Activated T-helper 2 cell treated with anti-CD3 and anti-CD28 coated beads, Interferon-gamma antibody, Interleukin-2, Interleukin-4, amounts not matched to agents 10 μg/mL and 5 μg/mL and 100 μg/mL, durations not matched to agents 14 hours and 24 hours and 36 hours (primary cell): ENCODE data around the gene COL5A1. TPM values are rescaled to one million over a fixed set of nuclear protein-coding genes. Genes with fewer than 3 reads are reported as not detected.

Experiments
- DNase-seq: peaks from one replicate; pipeline ENCODE4 v3.0.0; 2021; ENCODE audit warnings: low spot score
- H3K27ac Mint-ChIP-seq: one replicate; pipeline ENCODE4 v1.8.0; 2021; ENCODE audit warnings: mixed read lengths
- H3K27me3 Mint-ChIP-seq: one replicate; pipeline ENCODE4 v1.8.0; 2021; ENCODE audit warnings: low read depth, mixed read lengths
- H3K36me3 Mint-ChIP-seq: one replicate; pipeline ENCODE4 v1.8.0; 2021; ENCODE audit warnings: low read depth, mixed read lengths
- H3K4me1 Mint-ChIP-seq: one replicate; pipeline ENCODE4 v1.8.0; 2021; ENCODE audit warnings: low read depth, mixed read lengths
- H3K4me3 Mint-ChIP-seq: one replicate; pipeline ENCODE4 v1.8.0; 2021; ENCODE audit warnings: low read depth, mild to moderate bottlenecking, moderate library complexity, mixed read lengths
- H3K9me3 Mint-ChIP-seq: one replicate; pipeline ENCODE4 v1.8.0; 2021; ENCODE audit warnings: mixed read lengths
- intact Hi-C: fragments of 100-400 bp; cut with micrococcal nuclease; formaldehyde crosslinking; loops from one replicate; pipeline ENCODE4 v1.15.1; 2023
- total RNA-seq: library from RNA; stranded (reverse); gene quantifications from 2 replicates; pipeline ENCODE4 v1.2.3, GENCODE V29; 2022

Gene COL5A1
- total RNA-seq, 1 donor from 2014 or later: not detected

- no peak for DNase-seq
- no peak overlapping the region for H3K27ac Mint-ChIP-seq
- H3K9me3 Mint-ChIP-seq: no peaks in the 10 kb centered on the region
- H3K36me3 Mint-ChIP-seq: no peaks in the 10 kb centered on the region
- H3K4me1 Mint-ChIP-seq: no peaks in the 10 kb centered on the region
- H3K4me3 Mint-ChIP-seq: no peak overlapping the region
- peaks cover 5% of the 10 kb centered on the region for H3K27me3 Mint-ChIP-seq
- intact Hi-C loops: no loop called here
Measured at GRCh38 chr9:134796882-134797281, 155.3 kb downstream of the COL5A1 start.

GRCh38 chr9:134800791-134801339 lies 159.3 kb downstream of the COL5A1 start:
- Mint-ChIP-seq H3K4me3 (no peak overlapping the region), H3K27ac (no peak overlapping the region), H3K36me3 (no peaks in the 10 kb centered on the region), H3K27me3 (no peaks in the 10 kb centered on the region), H3K9me3 (no peaks in the 10 kb centered on the region), H3K4me1 (no peaks in the 10 kb centered on the region)
- no peak for DNase-seq
- intact Hi-C loops: no loop called here

GRCh38 chr9:134802216-134802795 lies 160.7 kb downstream of the COL5A1 start:
- Mint-ChIP-seq H3K4me1 (no peaks in the 10 kb centered on the region), H3K27ac (no peak overlapping the region)

GRCh38 chr9:134804871-134805270 lies 163.3 kb downstream of the COL5A1 start:
- Mint-ChIP-seq H3K27ac (no peak overlapping the region), H3K36me3 (no peaks in the 10 kb centered on the region), H3K9me3 (no peaks in the 10 kb centered on the region), H3K4me1 (no peaks in the 10 kb centered on the region), H3K27me3 (no peaks in the 10 kb centered on the region), H3K4me3 (no peak overlapping the region)
- DNase-seq: no peak
- intact Hi-C loops: no loop called here

More at GRCh38 chr9:134802216-134802795, 160.7 kb downstream of the COL5A1 start:
- no peak for DNase-seq
- no peaks in the 10 kb centered on the region for H3K9me3 Mint-ChIP-seq
- intact Hi-C loops: no loop called here
- H3K4me3 Mint-ChIP-seq: no peak overlapping the region
- H3K27me3 Mint-ChIP-seq: no peaks in the 10 kb centered on the region
- H3K36me3 Mint-ChIP-seq: no peaks in the 10 kb centered on the region

GRCh38 chr9:134807716-134808446 lies 166.3 kb downstream of the COL5A1 start:
- H3K9me3 Mint-ChIP-seq: no peaks in the 10 kb centered on the region
- no peaks in the 10 kb centered on the region for H3K36me3 Mint-ChIP-seq
- H3K4me1 Mint-ChIP-seq: no peaks in the 10 kb centered on the region
- no peak overlapping the region for H3K4me3 Mint-ChIP-seq
- intact Hi-C loops: no loop called here
- H3K27me3 Mint-ChIP-seq: no peaks in the 10 kb centered on the region
- no peak overlapping the region for H3K27ac Mint-ChIP-seq
- DNase-seq: no peak

GRCh38 chr9:134808447-134808792 lies 166.8 kb downstream of the COL5A1 start:
- H3K27ac Mint-ChIP-seq: no peak overlapping the region
- H3K9me3 Mint-ChIP-seq: no peaks in the 10 kb centered on the region
- DNase-seq: no peak
- no peak overlapping the region for H3K4me3 Mint-ChIP-seq
- intact Hi-C loops: no loop called here
- H3K27me3 Mint-ChIP-seq: no peaks in the 10 kb centered on the region
- H3K36me3 Mint-ChIP-seq: no peaks in the 10 kb centered on the region
- no peaks in the 10 kb centered on the region for H3K4me1 Mint-ChIP-seq

GRCh38 chr9:134809292-134809691 lies 167.7 kb downstream of the COL5A1 start:
- Mint-ChIP-seq H3K9me3 (no peaks in the 10 kb centered on the region), H3K27me3 (no peaks in the 10 kb centered on the region), H3K4me1 (no peaks in the 10 kb centered on the region), H3K27ac (no peak overlapping the region), H3K36me3 (no peaks in the 10 kb centered on the region), H3K4me3 (no peak overlapping the region)
- intact Hi-C loops: no loop called here
- no peak for DNase-seq

- no peaks in the 10 kb centered on the region for H3K27me3 Mint-ChIP-seq
- no peaks in the 10 kb centered on the region for H3K36me3 Mint-ChIP-seq
- H3K4me1 Mint-ChIP-seq: no peaks in the 10 kb centered on the region
- H3K4me3 Mint-ChIP-seq: no peak overlapping the region
- H3K9me3 Mint-ChIP-seq: no peaks in the 10 kb centered on the region
- intact Hi-C loops: no loop called here
- no peak for DNase-seq
- H3K27ac Mint-ChIP-seq: no peak overlapping the region
Measured at GRCh38 chr9:134809826-134810225, 168.2 kb downstream of the COL5A1 start.

GRCh38 chr9:134811079-134811672 lies 169.6 kb downstream of the COL5A1 start:
- DNase-seq: no peak
- Mint-ChIP-seq H3K36me3 (no peaks in the 10 kb centered on the region), H3K4me3 (no peak overlapping the region), H3K9me3 (no peaks in the 10 kb centered on the region), H3K27ac (no peak overlapping the region), H3K4me1 (no peaks in the 10 kb centered on the region), H3K27me3 (no peaks in the 10 kb centered on the region)
- intact Hi-C loops: no loop called here

- H3K4me1 Mint-ChIP-seq: no peaks in the 10 kb centered on the region
- DNase-seq: no peak
- no peak overlapping the region for H3K4me3 Mint-ChIP-seq
- H3K27ac Mint-ChIP-seq: no peak overlapping the region
- intact Hi-C loops: no loop called here
- H3K27me3 Mint-ChIP-seq: no peaks in the 10 kb centered on the region
- no peaks in the 10 kb centered on the region for H3K36me3 Mint-ChIP-seq
- H3K9me3 Mint-ChIP-seq: no peaks in the 10 kb centered on the region
Measured at GRCh38 chr9:134811673-134812342, 170.2 kb downstream of the COL5A1 start.

- intact Hi-C loops: no loop called here
- no peaks in the 10 kb centered on the region for H3K4me1 Mint-ChIP-seq
- DNase-seq: no peak
- no peaks in the 10 kb centered on the region for H3K27me3 Mint-ChIP-seq
- H3K4me3 Mint-ChIP-seq: no peak overlapping the region
- no peak overlapping the region for H3K27ac Mint-ChIP-seq
- H3K9me3 Mint-ChIP-seq: no peaks in the 10 kb centered on the region
- no peaks in the 10 kb centered on the region for H3K36me3 Mint-ChIP-seq
Measured at GRCh38 chr9:134812343-134812673, 170.7 kb downstream of the COL5A1 start.

- intact Hi-C loops: no loop called here
- H3K27me3 Mint-ChIP-seq: no peaks in the 10 kb centered on the region
- no peak overlapping the region for H3K4me3 Mint-ChIP-seq
- H3K27ac Mint-ChIP-seq: no peak overlapping the region
- DNase-seq: no peak
- no peaks in the 10 kb centered on the region for H3K9me3 Mint-ChIP-seq
- H3K4me1 Mint-ChIP-seq: no peaks in the 10 kb centered on the region
- H3K36me3 Mint-ChIP-seq: no peaks in the 10 kb centered on the region
Measured at GRCh38 chr9:134813841-134814240, 172.2 kb downstream of the COL5A1 start.
